Neural progenitor cell (in vitro differentiated cells): ENCODE data around the gene SFMBT1.

Experiments used
- EZH2 ChIP-seq: fragments of 200-600 bp; sonication (generic); IDR thresholded peaks from 2 replicates; pipeline ENCODE4 v1.6.1; 2017; ENCODE audit warnings: antibody characterized with exemption, mild to moderate bottlenecking, moderate library complexity
- EZH2phosphoT487 ChIP-seq: fragments of 200-600 bp; sonication (generic); IDR thresholded peaks from 2 replicates; pipeline ENCODE4 v1.6.1; 2017; ENCODE audit warnings: antibody characterized with exemption
- TF ChIP-seq, protein P1 (sequence below): fragments of 200-600 bp; sonication (generic); IDR thresholded peaks from 2 replicates; pipeline ENCODE4 v1.5.1; 2017; ENCODE audit warnings: antibody characterized with exemption, mild to moderate bottlenecking

DNA sequence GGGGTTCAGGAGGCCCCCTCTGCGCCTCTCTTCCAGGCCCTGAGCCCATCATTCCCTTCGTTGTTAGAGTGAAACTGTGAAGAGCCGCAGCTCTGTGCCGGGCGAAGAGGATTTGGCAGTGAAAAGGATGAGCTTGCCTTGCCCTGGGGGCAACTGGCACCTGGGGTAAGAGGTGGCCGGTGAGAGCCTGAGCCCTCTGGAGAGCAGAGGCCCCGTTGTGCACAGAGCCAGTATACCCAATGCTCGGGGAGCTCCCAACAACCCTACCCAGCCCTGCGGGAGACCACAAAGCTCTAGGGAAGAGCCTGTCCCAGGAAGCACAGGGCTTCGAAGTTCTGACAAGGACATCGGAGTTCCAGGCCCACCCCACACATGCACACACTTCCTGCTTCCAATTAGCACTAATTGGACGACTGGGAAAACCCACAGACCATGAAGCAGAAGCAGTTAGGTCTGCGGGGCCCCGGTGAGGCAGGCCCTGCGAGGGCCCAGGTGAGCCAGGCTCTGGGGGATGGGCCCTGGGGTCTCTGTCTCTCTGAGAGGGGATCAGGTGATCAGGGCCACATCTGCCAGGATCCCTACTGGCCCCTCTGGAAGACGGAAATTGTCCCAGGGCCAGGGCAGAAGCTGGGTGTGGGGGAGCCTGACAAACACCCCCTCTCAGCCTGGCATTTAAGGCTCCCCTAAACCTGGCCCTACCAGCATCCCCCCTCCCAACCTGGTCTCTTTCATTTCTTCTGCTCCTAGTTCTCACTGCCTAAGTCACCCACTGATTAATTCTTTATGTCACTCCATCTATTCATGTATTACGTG, 27.9 kb upstream of the SFMBT1 start:
- TF ChIP-seq, protein P1, sequence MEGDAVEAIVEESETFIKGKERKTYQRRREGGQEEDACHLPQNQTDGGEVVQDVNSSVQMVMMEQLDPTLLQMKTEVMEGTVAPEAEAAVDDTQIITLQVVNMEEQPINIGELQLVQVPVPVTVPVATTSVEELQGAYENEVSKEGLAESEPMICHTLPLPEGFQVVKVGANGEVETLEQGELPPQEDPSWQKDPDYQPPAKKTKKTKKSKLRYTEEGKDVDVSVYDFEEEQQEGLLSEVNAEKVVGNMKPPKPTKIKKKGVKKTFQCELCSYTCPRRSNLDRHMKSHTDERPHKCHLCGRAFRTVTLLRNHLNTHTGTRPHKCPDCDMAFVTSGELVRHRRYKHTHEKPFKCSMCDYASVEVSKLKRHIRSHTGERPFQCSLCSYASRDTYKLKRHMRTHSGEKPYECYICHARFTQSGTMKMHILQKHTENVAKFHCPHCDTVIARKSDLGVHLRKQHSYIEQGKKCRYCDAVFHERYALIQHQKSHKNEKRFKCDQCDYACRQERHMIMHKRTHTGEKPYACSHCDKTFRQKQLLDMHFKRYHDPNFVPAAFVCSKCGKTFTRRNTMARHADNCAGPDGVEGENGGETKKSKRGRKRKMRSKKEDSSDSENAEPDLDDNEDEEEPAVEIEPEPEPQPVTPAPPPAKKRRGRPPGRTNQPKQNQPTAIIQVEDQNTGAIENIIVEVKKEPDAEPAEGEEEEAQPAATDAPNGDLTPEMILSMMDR: no peak
- no peak for TF ChIP-seq EZH2
- no peak for TF ChIP-seq EZH2phosphoT487
